CD4-positive, alpha-beta memory T cell (primary cell): ENCODE data around the gene COQ4. TPM values are rescaled to one million over a fixed set of nuclear protein-coding genes. Genes with fewer than 3 reads are reported as not detected.
A peak's percentile ranks its signal among the peaks of the same experiment; 100 is the strongest.
"Not testable (repeated sequence)": the region's sequence is repeated elsewhere in the genome, so short reads cannot be mapped to it uniquely, and the experiment has no call there.

Experiments used
- CTCF ChIA-PET: fragments of 350-600 bp; sonication (Branson Sonifier 250); formaldehyde crosslinking; loops from one replicate; lab custom pipeline; 2021; ENCODE audit warnings: inconsistent platforms; ENCODE audit not compliant: partially characterized antibody; lab: Charles Lee
- POLR2A ChIA-PET: fragments of 350-600 bp; sonication (Branson Sonifier 250); formaldehyde crosslinking; loops from one replicate; lab custom pipeline; 2021; ENCODE audit not compliant: partially characterized antibody; lab: Charles Lee
- DNase-seq, 5 donors: peaks; one replicate each; pipeline versions ENCODE4 v3.0.0 to v3.0.0-alpha.2; 2020 to 2022; ENCODE audit warnings: mixed read lengths in 1 of 5
- H3K27ac ChIP-seq: one replicate; pipeline ENCODE4 v1.7.0; 2013; ENCODE audit warnings: low read depth, low read length
- H3K27me3 ChIP-seq: 2 replicates; pipeline ENCODE4 v1.7.0; 2013; ENCODE audit warnings: mild to moderate bottlenecking, low read length, moderate library complexity; ENCODE audit not compliant: insufficient read depth
- H3K36me3 ChIP-seq: 2 replicates; pipeline ENCODE4 v1.7.0; 2013; ENCODE audit warnings: mild to moderate bottlenecking, low read length, moderate library complexity; ENCODE audit not compliant: insufficient read depth
- H3K4me1 ChIP-seq: 2 replicates; pipeline ENCODE4 v1.7.0; 2013; ENCODE audit warnings: mild to moderate bottlenecking, low read length, moderate library complexity; ENCODE audit not compliant: insufficient read depth
- H3K4me3 ChIP-seq, 2 donors: one replicate each; pipeline ENCODE4 v1.7.0; 2013; ENCODE audit warnings: low read length in 2 of 2, mild to moderate bottlenecking in 1 of 2
- H3K9me3 ChIP-seq, 2 donors: one replicate each; pipeline ENCODE4 v1.7.0; 2013; ENCODE audit warnings: low read length in 2 of 2, control low read depth in 1 of 2; ENCODE audit not compliant: control insufficient read depth in 1 of 2
- H3K27ac Mint-ChIP-seq, 7 donors: one replicate each; pipeline ENCODE4 v1.8.0; 2020 to 2021; ENCODE audit warnings: mixed read lengths in 7 of 7, mild to moderate bottlenecking in 6 of 7, inconsistent platforms in 3 of 7, moderate library complexity in 3 of 7
- H3K27me3 Mint-ChIP-seq, 2 donors: one replicate each; pipeline ENCODE4 v1.8.0; 2020 to 2021; ENCODE audit warnings: mixed read lengths in 2 of 2
- H3K36me3 Mint-ChIP-seq, 2 donors: one replicate each; pipeline ENCODE4 v1.8.0; 2020 to 2021; ENCODE audit warnings: mixed read lengths in 2 of 2, inconsistent platforms in 1 of 2, mild to moderate bottlenecking in 1 of 2
- H3K4me1 Mint-ChIP-seq, 4 donors: one replicate each; pipeline ENCODE4 v1.8.0; 2020 to 2021; ENCODE audit warnings: mixed read lengths in 4 of 4, mild to moderate bottlenecking in 1 of 4
- H3K4me3 Mint-ChIP-seq, 8 donors: one replicate each; pipeline ENCODE4 v1.8.0; 2020 to 2021; ENCODE audit warnings: mixed read lengths in 8 of 8, mild to moderate bottlenecking in 7 of 8, moderate library complexity in 6 of 8, inconsistent platforms in 3 of 8
- H3K9me3 Mint-ChIP-seq, 8 donors: one replicate each; pipeline ENCODE4 v1.8.0; 2020 to 2021; ENCODE audit warnings: mixed read lengths in 8 of 8, mild to moderate bottlenecking in 5 of 8, inconsistent platforms in 3 of 8, moderate library complexity in 1 of 8
- intact Hi-C: fragments of 100-400 bp; cut with micrococcal nuclease; formaldehyde crosslinking; loops from one replicate; pipeline ENCODE4 v1.15.1; 2023
- polyA plus RNA-seq, 2 donors: library from polyadenylated mRNA; unstranded; fragments of 300-500 nt; fragmentation: Illumina TruSeq; gene quantifications; one replicate each; pipeline ENCODE4 v1.2.3, GENCODE V29; 2021
- total RNA-seq, 2 experiments: library from RNA; stranded (reverse); gene quantifications; one replicate each; pipeline ENCODE4 v1.2.3, GENCODE V29; 2021

COQ4 gene
- total and polyA plus RNA-seq, 4 experiments from 2014 or later, result 34.8 to 51.3 (median 46.3) TPM

GRCh38 chr9:128333451-128333869, 10.8 kb downstream of the COQ4 start:
- POLR2A ChIA-PET, result interaction anchor here (0.8 kb wide), 1 partner anchor 337 kb away, joined by 3 read pairs; no protein-coding TSS in a partner anchor
- peaks cover 7 to 11% of the 10 kb centered on the region in 2 donors for H3K36me3 Mint-ChIP-seq
- Histone ChIP-seq H3K27me3 (no peaks in the 10 kb centered on the region), H3K9me3 (no peaks in the 10 kb centered on the region), H3K36me3 (peaks cover 7% of the 10 kb centered on the region), H3K4me3 (no peak overlapping the region), H3K4me1 (no peaks in the 10 kb centered on the region), H3K27ac (no peak overlapping the region)
- intact Hi-C loops, result no loop called here
- CTCF ChIA-PET, result interaction anchor here (1.6 kb wide), 1 partner anchor 9 kb away, joined by 5 read pairs; no protein-coding TSS in a partner anchor
- H3K27ac Mint-ChIP-seq, result no peak overlapping the region
- no peaks in the 10 kb centered on the region for H3K4me1 Mint-ChIP-seq
- no peak for DNase-seq
- H3K27me3 Mint-ChIP-seq, result no peaks in the 10 kb centered on the region
- H3K4me3 Mint-ChIP-seq, result no peak overlapping the region
- peaks cover 0 to 1% (median 0%) of the 10 kb centered on the region in 8 donors for H3K9me3 Mint-ChIP-seq

DNA sequence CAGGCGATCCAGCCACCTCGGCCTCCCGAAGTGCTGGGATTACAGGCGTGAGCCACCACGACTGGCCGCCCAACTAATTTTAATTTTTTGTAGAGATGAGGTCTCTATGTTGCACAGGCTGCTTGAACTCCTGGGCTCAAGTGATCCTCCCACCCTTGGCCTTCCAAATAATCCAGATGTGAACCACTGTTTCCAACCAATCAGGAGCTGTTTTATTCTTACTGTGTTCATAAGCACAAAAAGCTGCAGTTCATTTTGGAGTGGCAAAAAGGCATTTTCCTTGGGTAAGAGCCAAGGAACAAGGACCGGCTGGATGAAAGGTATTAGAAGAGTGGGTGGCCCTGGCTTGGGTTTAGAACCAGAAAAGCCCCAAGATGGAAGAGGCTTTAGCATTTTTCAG, 12.5 kb downstream of the COQ4 start:
- Histone ChIP-seq H3K27ac (no peak overlapping the region), H3K4me1 (peaks cover 5% of the 10 kb centered on the region), H3K27me3 (no peaks in the 10 kb centered on the region), H3K36me3 (peaks cover 7% of the 10 kb centered on the region), H3K9me3 (no peaks in the 10 kb centered on the region), H3K4me3 (no peak overlapping the region)
- ChIA-PET CTCF (interaction anchor here (0.9 to 1.0 kb wide), 2 partner anchors 12 to 40 kb away, joined by 3 read pairs; no protein-coding TSS in a partner anchor), POLR2A (no interaction called here)
- H3K4me3 Mint-ChIP-seq, result no peak overlapping the region
- no peaks in the 10 kb centered on the region for H3K27me3 Mint-ChIP-seq
- no peak for DNase-seq
- intact Hi-C loops, result no loop called here
- H3K27ac Mint-ChIP-seq, result no peak overlapping the region
- peaks cover 0 to 1% (median 0%) of the 10 kb centered on the region in 8 donors for H3K9me3 Mint-ChIP-seq
- peaks cover 0 to 5% (median 2%) of the 10 kb centered on the region in 4 donors for H3K4me1 Mint-ChIP-seq
- H3K36me3 Mint-ChIP-seq, result peaks cover 7% of the 10 kb centered on the region in 2 donors

- Histone ChIP-seq H3K9me3 (no peaks in the 10 kb centered on the region), H3K36me3 (peaks cover 7% of the 10 kb centered on the region), H3K27ac (no peak overlapping the region), H3K27me3 (no peaks in the 10 kb centered on the region), H3K4me3 (no peak overlapping the region), H3K4me1 (peaks cover 8% of the 10 kb centered on the region)
- Mint-ChIP-seq H3K36me3 (peaks cover 7% of the 10 kb centered on the region in 2 donors), H3K4me1 (peaks cover 0 to 5% (median 2%) of the 10 kb centered on the region in 4 donors), H3K9me3 (peaks cover 0 to 1% (median 0%) of the 10 kb centered on the region in 8 donors), H3K27ac (no peak overlapping the region), H3K27me3 (no peaks in the 10 kb centered on the region), H3K4me3 (no peak overlapping the region)
- no peak for DNase-seq
- CTCF ChIA-PET, result interaction anchor here (0.9 to 1.0 kb wide), 2 partner anchors 41 to 81 kb away, joined by 3 to 4 read pairs; no protein-coding TSS in a partner anchor
- POLR2A ChIA-PET, result no interaction called here
- intact Hi-C loops, result no loop called here
Observed at GRCh38 chr9:128335914-128336313, 13.3 kb downstream of the COQ4 start.

DNA sequence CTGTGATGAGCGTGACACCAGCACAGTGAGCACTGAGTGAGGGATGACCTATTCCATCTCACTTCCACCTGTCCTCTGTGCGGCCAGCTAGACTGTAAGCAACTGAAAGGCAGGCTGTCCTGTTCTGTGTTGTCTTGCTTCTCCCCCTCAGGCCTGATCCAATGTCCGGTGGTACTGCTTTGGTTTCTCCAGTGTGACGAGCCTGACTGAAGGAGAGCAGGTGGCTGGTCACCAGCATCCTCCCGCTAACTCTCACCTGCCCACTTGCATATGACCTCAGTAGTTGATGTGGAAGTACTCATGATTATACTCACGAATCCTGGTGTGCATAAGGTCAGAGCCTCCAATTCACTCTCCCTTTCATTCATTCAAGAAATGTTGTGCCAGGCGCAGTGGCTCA, 15.3 kb downstream of the COQ4 start:
- no peaks in the 10 kb centered on the region for H3K27me3 ChIP-seq
- no peak overlapping the region for H3K27ac ChIP-seq
- no peaks in the 10 kb centered on the region for H3K9me3 ChIP-seq
- Mint-ChIP-seq H3K9me3 (no peaks in the 10 kb centered on the region), H3K4me3 (no peak overlapping the region), H3K4me1 (peaks cover 6 to 16% (median 7%) of the 10 kb centered on the region in 4 donors), H3K36me3 (peaks cover 2 to 8% of the 10 kb centered on the region in 2 donors), H3K27me3 (no peaks in the 10 kb centered on the region), H3K27ac (no peak overlapping the region)
- POLR2A ChIA-PET, result interaction anchor here (0.6 kb wide), 1 partner anchor 42 kb away, joined by 4 read pairs; no protein-coding TSS in a partner anchor
- CTCF ChIA-PET, result interaction anchor here (0.8 kb wide), 1 partner anchor 148 kb away, joined by 3 read pairs; no protein-coding TSS in a partner anchor
- intact Hi-C loops, result no loop called here
- H3K4me1 ChIP-seq, result peaks cover 15% of the 10 kb centered on the region
- peaks cover 4% of the 10 kb centered on the region for H3K36me3 ChIP-seq
- no peak overlapping the region for H3K4me3 ChIP-seq
- DNase-seq, result no peak

DNA sequence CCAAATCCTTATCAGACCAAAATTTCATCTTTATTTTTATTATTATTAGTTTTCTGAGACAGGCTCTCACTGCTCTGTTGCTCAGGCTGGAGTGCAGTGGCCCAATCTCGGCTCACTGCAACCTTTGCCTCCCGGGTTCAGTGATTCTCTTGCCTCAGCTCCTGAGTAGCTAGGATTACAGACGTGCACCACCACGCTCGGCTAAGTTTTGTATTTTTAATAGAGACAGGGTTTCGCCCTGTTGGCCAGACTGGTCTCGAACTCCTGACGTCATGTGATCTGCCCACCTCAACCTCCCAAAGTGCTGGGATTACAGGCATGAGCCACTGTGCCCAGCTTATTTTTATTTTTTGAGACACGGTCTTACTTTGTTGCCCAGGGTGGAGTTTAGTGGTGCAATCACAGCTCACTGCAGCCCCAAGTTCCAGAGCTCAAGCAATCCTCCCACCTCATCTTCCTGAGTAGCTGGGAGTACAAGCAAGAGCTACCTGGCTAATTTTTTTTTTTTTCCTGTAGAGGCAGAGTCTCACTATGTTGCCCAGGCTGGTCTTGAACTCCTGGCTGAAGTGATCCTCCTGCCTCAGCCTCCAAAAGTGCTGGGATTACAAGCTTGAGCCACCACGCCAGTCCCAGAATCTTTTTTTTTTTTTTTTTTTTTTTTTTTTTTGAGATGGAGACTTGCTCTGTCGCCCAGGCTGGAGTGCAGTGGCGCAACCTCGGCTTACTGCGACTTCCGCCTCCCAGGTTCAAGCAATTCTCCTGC, 16.4 kb downstream of the COQ4 start:
- POLR2A ChIA-PET, H3K27ac ChIP-seq, H3K9me3 Mint-ChIP-seq, H3K27me3 Mint-ChIP-seq, H3K9me3 ChIP-seq, H3K36me3 Mint-ChIP-seq, intact Hi-C loops, H3K4me3 ChIP-seq, DNase-seq, H3K27me3 ChIP-seq, H3K36me3 ChIP-seq: not testable (repeated sequence)
- Mint-ChIP-seq H3K4me3 (peak overlapping the region in 5 of 8 donors; percentile 45 to 89 (median 88)), H3K27ac (peak overlapping the region in 1 of 7 donors; percentile 55), H3K4me1 (peaks cover 6 to 16% (median 7%) of the 10 kb centered on the region in 4 donors)
- peaks cover 15% of the 10 kb centered on the region for H3K4me1 ChIP-seq
- CTCF ChIA-PET, result interaction anchor here (0.7 to 1.6 kb wide), 2 partner anchors 23 to 40 kb away, joined by 3 read pairs; no protein-coding TSS in a partner anchor

GRCh38 chr9:128339761-128340690, 17.4 kb downstream of the COQ4 start, which contains the start of gene SLC27A4:
SLC27A4 (plus strand) TSS chr9:128340527; CDS start chr9:128343133, 2,606 bp downstream.
- Mint-ChIP-seq H3K27me3 (no peaks in the 10 kb centered on the region), H3K4me3 (peak within 1 kb of the TSS; percentile 89 to 99 (median 94)), H3K36me3 (peaks cover 4 to 13% of the 10 kb centered on the region in 2 donors), H3K9me3 (no peaks in the 10 kb centered on the region), H3K4me1 (peaks cover 6 to 16% (median 7%) of the 10 kb centered on the region in 4 donors), H3K27ac (peak within 1 kb of the TSS; percentile 84 to 96 (median 93))
- Histone ChIP-seq H3K36me3 (peaks cover 19% of the 10 kb centered on the region), H3K4me3 (peak within 1 kb of the TSS; percentile 68 to 87), H3K27me3 (no peaks in the 10 kb centered on the region), H3K9me3 (no peaks in the 10 kb centered on the region), H3K27ac (peak within 1 kb of the TSS; percentile 58), H3K4me1 (peaks cover 15% of the 10 kb centered on the region)
- intact Hi-C loops, result loop anchor here (1.0 kb wide), 4 partner anchors 18 to 90 kb away; partner anchors contain the start of genes COQ4, GOLGA2, SWI5 and TRUB2
- ChIA-PET POLR2A (interaction anchor here (0.7 to 1.0 kb wide), 3 partner anchors 18 to 90 kb away, joined by 3 to 6 read pairs (median 5); partner anchors contain the start of genes TRUB2 and URM1), CTCF (interaction anchor here (1.0 to 1.6 kb wide), 2 partner anchors 22 to 45 kb away, joined by 3 read pairs; no protein-coding TSS in a partner anchor)
- peak; percentile 83 to 87 (median 85) for DNase-seq
